Measurements from ENCODE around the gene COL10A1. TPM values are rescaled to one million over a fixed set of nuclear protein-coding genes. Genes with fewer than 3 reads are reported as not detected.

Gene COL10A1
- total and polyA plus RNA-seq, 10 of the 15 experiments (the other 5 are each of a cell fraction or from before 2014, with no cell fraction given): 0.02 to 0.33 (median 0.06) TPM; not detected in 5

DNA sequence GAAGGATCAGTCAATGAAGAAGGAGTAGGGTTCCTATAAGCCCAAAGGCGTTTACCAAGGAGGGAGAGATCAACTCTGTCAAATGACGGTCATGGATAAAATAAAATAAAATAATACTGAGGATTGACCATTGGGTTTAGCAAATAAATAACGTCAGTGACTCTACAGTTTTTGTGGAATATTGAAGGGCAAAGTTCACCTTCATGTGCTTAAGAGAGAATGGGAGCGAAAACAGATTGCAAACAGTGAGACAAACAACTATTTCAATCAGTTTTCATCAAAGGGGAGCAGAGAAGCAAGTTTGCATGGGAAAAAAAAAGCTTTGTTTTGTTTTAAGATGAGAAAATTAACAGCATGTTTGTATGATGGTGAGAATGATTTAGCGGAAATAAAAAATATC is 42.9 kb downstream of the COL10A1 start:
- Histone ChIP-seq H3K36me3 (ENCODE audit: control insufficient read depth in 2 of 2, insufficient read depth in 2 of 2, low read length in 1 of 2) (no peaks in the 10 kb centered on the region), H3K4me1 (ENCODE audit: control insufficient read depth, insufficient read depth, low read length) (peaks cover 23% of the 10 kb centered on the region), H3K27me3 (replicated peaks in 1 of 2; ENCODE audit: control insufficient read depth in 2 of 2, insufficient read depth in 2 of 2, low read length in 1 of 2) (no peaks in the 10 kb centered on the region), H2AFZ (ENCODE audit: control insufficient read depth, low read depth, low read length) (no peak overlapping the region), H3K79me2 (ENCODE audit: control insufficient read depth, insufficient read depth, low read length) (no peaks in the 10 kb centered on the region; the same call in none of the 2 replicates), H3K4me3 (no peak overlapping the region), H3K9ac (ENCODE audit: control insufficient read depth, insufficient read depth, low read length) (no peak overlapping the region), H3K4me2 (ENCODE audit: control insufficient read depth, insufficient read depth) (no peak overlapping the region), H4K20me1 (ENCODE audit: control insufficient read depth, insufficient read depth) (no peaks in the 10 kb centered on the region), H3K27ac (ENCODE audit: control insufficient read depth, insufficient read depth) (no peak overlapping the region), H3K9me3 (replicated peaks; ENCODE audit: control insufficient read depth, insufficient read depth, low read length) (peaks cover 2% of the 10 kb centered on the region; the same call in 2 of the 3 replicates)
- DNase-seq (ENCODE audit: low read depth, low spot score) (no peak), FAIRE-seq (no peak), ATAC-seq (no peak)
- TF ChIP-seq IKZF2 (IDR thresholded peaks at IDR 0.05) (no peak), FOXM1 (IDR thresholded peaks at IDR 0.05; ENCODE audit: low read depth, low read length) (no peak), PAX5 (IDR thresholded peaks at IDR 0.05; ENCODE audit: borderline replicate concordance, low read depth, low read length) (no peak), IRF4 (IDR thresholded peaks at IDR 0.05; ENCODE audit: low read depth, low read length) (no peak), KAT2A (conservative IDR thresholded peaks at IDR 0.05; ENCODE audit: control insufficient read depth, low read depth, low read length) (no peak)
- intact Hi-C loops (cut with micrococcal nuclease; ENCODE audit: unreplicated experiment) (no loop called here), in situ Hi-C loops (cut with MboI) (no loop called here)
- SMC1A ChIA-PET (ENCODE audit: uncharacterized antibody, unreplicated experiment): interaction anchor here (0.6 to 6.0 kb wide), 4 partner anchors 9 to 487 kb away, joined by 3 to 61 read pairs (median 4); partner anchors contain the start of gene FRK
- RAD21 ChIA-PET (ENCODE audit: unreplicated experiment): interaction anchor here (1.1 to 6.1 kb wide), 2 partner anchors 22 to 74 kb away, joined by 3 to 50 read pairs; partner anchors contain the start of gene FRK
- no TSS peak for BruUV-seq (replicated peaks)
- WGBS (ENCODE audit: insufficient coverage, insufficient replicate concordance, low lambda C conversion rate, missing lambda C conversion rate): 88% methylated on average over 5 of the region's 5 CpGs
- CTCF ChIA-PET: interaction anchor here (1.4 to 6.1 kb wide), 3 partner anchors 14 to 71 kb away, joined by 3 to 63 read pairs (median 18); no protein-coding TSS in a partner anchor
- POLR2A ChIA-PET: interaction anchor here (0.6 kb wide), 1 partner anchor 76 kb away, joined by 3 read pairs; no protein-coding TSS in a partner anchor

DNA sequence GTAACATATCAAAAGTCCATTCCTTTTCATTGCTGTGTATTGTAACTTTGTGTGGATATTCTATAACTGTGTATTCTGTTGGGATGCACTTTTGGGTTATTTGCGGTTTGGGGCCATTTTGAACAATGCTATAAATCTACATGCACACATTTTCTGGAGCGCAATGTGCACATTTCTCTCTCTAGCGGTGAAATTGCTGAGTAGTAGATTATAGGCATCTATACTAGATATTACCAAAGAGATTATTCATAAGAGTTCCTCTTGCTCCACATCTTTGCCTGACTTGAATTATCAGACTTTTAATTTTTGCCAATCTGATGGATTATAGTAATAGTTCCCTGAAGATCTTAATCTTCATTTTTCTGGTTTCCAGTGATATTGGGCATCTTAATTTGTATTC is 47.0 kb downstream of the COL10A1 start:
- no peak overlapping the region for H3K9ac ChIP-seq (ENCODE audit: control insufficient read depth, insufficient read depth, low read length)
- no peaks in the 10 kb centered on the region for H3K4me1 ChIP-seq (ENCODE audit: control insufficient read depth, insufficient read depth, low read length)
- FAIRE-seq (no peak), ATAC-seq (no peak), DNase-seq (ENCODE audit: low read depth, low spot score) (no peak)
- H3K9me3 ChIP-seq (replicated peaks; ENCODE audit: control insufficient read depth, insufficient read depth, low read length): no peaks in the 10 kb centered on the region
- WGBS (ENCODE audit: insufficient coverage, insufficient replicate concordance, low lambda C conversion rate, missing lambda C conversion rate): 98% methylated on average over 3 of the region's 3 CpGs
- H3K36me3 ChIP-seq (ENCODE audit: control insufficient read depth in 2 of 2, insufficient read depth in 2 of 2, low read length in 1 of 2): no peaks in the 10 kb centered on the region
- H3K4me3 ChIP-seq: no peak overlapping the region
- no peaks in the 10 kb centered on the region for H4K20me1 ChIP-seq (ENCODE audit: control insufficient read depth, insufficient read depth)
- in situ Hi-C loops (cut with MboI): no loop called here
- no peak overlapping the region for H3K27ac ChIP-seq (ENCODE audit: control insufficient read depth, insufficient read depth)
- TF ChIP-seq EED (IDR thresholded peaks at IDR 0.05; ENCODE audit: low read depth) (no peak), POLR2AphosphoS2 (IDR thresholded peaks at IDR 0.05; ENCODE audit: low read depth, low read length) (no peak), CHD4 (IDR thresholded peaks at IDR 0.05) (no peak), NR2C1 (IDR thresholded peaks at IDR 0.05) (no peak), NRF1 (conservative IDR thresholded peaks at IDR 0.05; ENCODE audit: low read depth, low read length) (no peak), POU2F2 (IDR thresholded peaks at IDR 0.05; ENCODE audit: borderline replicate concordance, low read depth, low read length) (no peak), RB1 (IDR thresholded peaks at IDR 0.05; ENCODE audit: borderline replicate concordance) (no peak), KDM1A (IDR thresholded peaks at IDR 0.05; ENCODE audit: borderline replicate concordance) (no peak), RCOR1 (conservative IDR thresholded peaks at IDR 0.05; ENCODE audit: low read depth, low read length) (no peak)
- TF ChIP-seq, protein P1, sequence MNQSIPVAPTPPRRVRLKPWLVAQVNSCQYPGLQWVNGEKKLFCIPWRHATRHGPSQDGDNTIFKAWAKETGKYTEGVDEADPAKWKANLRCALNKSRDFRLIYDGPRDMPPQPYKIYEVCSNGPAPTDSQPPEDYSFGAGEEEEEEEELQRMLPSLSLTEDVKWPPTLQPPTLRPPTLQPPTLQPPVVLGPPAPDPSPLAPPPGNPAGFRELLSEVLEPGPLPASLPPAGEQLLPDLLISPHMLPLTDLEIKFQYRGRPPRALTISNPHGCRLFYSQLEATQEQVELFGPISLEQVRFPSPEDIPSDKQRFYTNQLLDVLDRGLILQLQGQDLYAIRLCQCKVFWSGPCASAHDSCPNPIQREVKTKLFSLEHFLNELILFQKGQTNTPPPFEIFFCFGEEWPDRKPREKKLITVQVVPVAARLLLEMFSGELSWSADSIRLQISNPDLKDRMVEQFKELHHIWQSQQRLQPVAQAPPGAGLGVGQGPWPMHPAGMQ (IDR thresholded peaks at IDR 0.05; ENCODE audit: borderline replicate concordance): no peak
- SMC1A ChIA-PET (ENCODE audit: uncharacterized antibody, unreplicated experiment): interaction anchor here (2.3 to 8.6 kb wide), 4 partner anchors 7 to 47 kb away, joined by 7 to 68 read pairs (median 8); partner anchors contain the start of gene FRK
- no peaks in the 10 kb centered on the region for H3K79me2 ChIP-seq (ENCODE audit: control insufficient read depth, insufficient read depth, low read length)
- H2AFZ ChIP-seq (ENCODE audit: control insufficient read depth, low read depth, low read length): no peak overlapping the region
- POLR2A ChIA-PET: no interaction called here
- no TSS peak for BruUV-seq (replicated peaks)
- RAD21 ChIA-PET (ENCODE audit: unreplicated experiment): interaction anchor here (2.2 kb wide), 2 partner anchors 8 to 16 kb away, joined by 5 to 9 read pairs; no protein-coding TSS in a partner anchor
- intact Hi-C loops (cut with micrococcal nuclease; ENCODE audit: unreplicated experiment): no loop called here
- CTCF ChIA-PET: interaction anchor here (1.0 to 2.3 kb wide), 4 partner anchors 9 to 67 kb away, joined by 3 to 10 read pairs (median 6); no protein-coding TSS in a partner anchor
- no peak overlapping the region for H3K4me2 ChIP-seq (ENCODE audit: control insufficient read depth, insufficient read depth)
- H3K27me3 ChIP-seq (replicated peaks in 1 of 2; ENCODE audit: control insufficient read depth in 2 of 2, insufficient read depth in 2 of 2, low read length in 1 of 2): no peaks in the 10 kb centered on the region
